ENCODE results near the gene TMEM14C.

DNA sequence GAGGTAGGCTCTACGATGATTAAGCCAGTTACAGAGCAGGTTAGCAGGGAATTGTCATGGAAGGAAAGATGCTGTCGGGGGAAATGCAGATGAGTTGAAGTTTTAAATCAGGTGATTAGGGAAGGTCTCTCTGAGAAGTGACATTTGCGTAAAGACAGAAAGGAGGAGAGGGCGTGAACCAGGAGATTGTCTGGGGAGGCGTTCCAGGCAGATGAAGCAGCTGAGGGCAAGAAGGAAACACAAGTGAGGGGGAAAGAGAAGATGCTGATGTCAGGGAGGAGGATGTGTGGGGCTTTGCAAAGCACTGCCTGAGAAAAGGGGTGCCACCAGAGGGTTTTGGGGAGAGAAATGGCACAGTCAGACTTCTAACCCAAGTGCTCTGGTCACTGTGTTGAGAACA, 22.2 kb downstream of the TMEM14C start:
- TF ChIP-seq, protein P1, sequence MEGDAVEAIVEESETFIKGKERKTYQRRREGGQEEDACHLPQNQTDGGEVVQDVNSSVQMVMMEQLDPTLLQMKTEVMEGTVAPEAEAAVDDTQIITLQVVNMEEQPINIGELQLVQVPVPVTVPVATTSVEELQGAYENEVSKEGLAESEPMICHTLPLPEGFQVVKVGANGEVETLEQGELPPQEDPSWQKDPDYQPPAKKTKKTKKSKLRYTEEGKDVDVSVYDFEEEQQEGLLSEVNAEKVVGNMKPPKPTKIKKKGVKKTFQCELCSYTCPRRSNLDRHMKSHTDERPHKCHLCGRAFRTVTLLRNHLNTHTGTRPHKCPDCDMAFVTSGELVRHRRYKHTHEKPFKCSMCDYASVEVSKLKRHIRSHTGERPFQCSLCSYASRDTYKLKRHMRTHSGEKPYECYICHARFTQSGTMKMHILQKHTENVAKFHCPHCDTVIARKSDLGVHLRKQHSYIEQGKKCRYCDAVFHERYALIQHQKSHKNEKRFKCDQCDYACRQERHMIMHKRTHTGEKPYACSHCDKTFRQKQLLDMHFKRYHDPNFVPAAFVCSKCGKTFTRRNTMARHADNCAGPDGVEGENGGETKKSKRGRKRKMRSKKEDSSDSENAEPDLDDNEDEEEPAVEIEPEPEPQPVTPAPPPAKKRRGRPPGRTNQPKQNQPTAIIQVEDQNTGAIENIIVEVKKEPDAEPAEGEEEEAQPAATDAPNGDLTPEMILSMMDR (conservative IDR thresholded peaks at IDR 0.05 in 1 of 2, IDR thresholded peaks at IDR 0.05 in 1 of 2; ENCODE audit: extremely low read depth in 1 of 2, insufficient read depth in 1 of 2, low read depth in 1 of 2, low read length in 2 of 2) = no peak
- no peak for TF ChIP-seq EZH2 (IDR thresholded peaks at IDR 0.05; ENCODE audit: borderline replicate concordance, low read length)
